Measurements from ENCODE around the gene ANXA6. TPM values are rescaled to one million over a fixed set of nuclear protein-coding genes. Genes with fewer than 3 reads are reported as not detected.

ANXA6 gene
- total and polyA plus RNA-seq, 2 donors (not counting 1 experiment from before 2014, with no cell fraction given): 136 to 300 TPM

GRCh38 chr5:151123897-151124751, 33.5 kb downstream of the ANXA6 start:
- no peaks in the 10 kb centered on the region for H3K27me3 Mint-ChIP-seq
- Histone ChIP-seq H3K27ac (ENCODE audit: low read length in 2 of 2) (peak overlapping the region; percentile 87 to 91), H2AFZ (ENCODE audit: insufficient read depth, low read depth, low read length, poor library complexity, severe bottlenecking) (peak overlapping the region; percentile 13), H3K79me2 (ENCODE audit: control insufficient read depth, insufficient read depth, low read length) (peaks cover 63% of the 10 kb centered on the region), H3K4me3 (ENCODE audit: control extremely low read depth in 1 of 5, extremely low read depth in 1 of 5, insufficient read depth in 1 of 5, low read depth in 2 of 5, low read length in 4 of 5) (peak overlapping the region in 3 of 5 experiments; percentile 5 to 20 (median 12)), H3K4me1 (ENCODE audit: control insufficient read depth in 2 of 2, insufficient read depth in 2 of 2, low read length in 2 of 2) (peaks cover 42 to 64% of the 10 kb centered on the region in 2 donors), H3K9ac (ENCODE audit: low read length) (peak overlapping the region; percentile 8), H3K4me2 (replicated peaks; ENCODE audit: low read depth, low read length, poor library complexity, severe bottlenecking) (peak overlapping the region; percentile 62), H3K27me3 (replicated peaks in 1 of 4; ENCODE audit: control extremely low read depth in 1 of 4, control insufficient read depth in 3 of 4, insufficient read depth in 4 of 4, low read length in 3 of 4) (no peaks in the 10 kb centered on the region), H4K20me1 (ENCODE audit: control insufficient read depth, insufficient read depth, low read length, poor library complexity, severe bottlenecking) (peaks cover 35% of the 10 kb centered on the region), H3K36me3 (replicated peaks in 1 of 2; ENCODE audit: control extremely low read depth in 1 of 2, control insufficient read depth in 1 of 2, extremely low read depth in 1 of 2, insufficient read depth in 2 of 2, low read length in 1 of 2) (peaks cover 24 to 87% of the 10 kb centered on the region in 2 experiments), H3K9me3 (ENCODE audit: control extremely low read depth in 1 of 3, control insufficient read depth in 2 of 3, insufficient read depth in 1 of 3, low read length in 2 of 3) (no peaks in the 10 kb centered on the region)
- peak overlapping the region; percentile 94 for H3K27ac Mint-ChIP-seq
- H3K4me1 Mint-ChIP-seq: peaks cover 66% of the 10 kb centered on the region
- ChIA-PET POLR2A (interaction anchor here (0.5 to 3.2 kb wide), 11 partner anchors 9 to 640 kb away, joined by 3 to 25 read pairs (median 4); partner anchors contain the start of genes ANXA6 and TNIP1), CTCF (interaction anchor here (0.8 to 48.0 kb wide), 11 partner anchors 10 to 194 kb away, joined by 4 to 1701 read pairs (median 9); partner anchors contain the start of genes ANXA6 and GM2A)
- intact Hi-C loops (cut with micrococcal nuclease): loop anchor here (1.0 to 2.0 kb wide), 8 partner anchors 17 to 129 kb away; partner anchors contain the start of genes ANXA6, GM2A and TNIP1
- H3K9me3 Mint-ChIP-seq (ENCODE audit: insufficient read depth): no peaks in the 10 kb centered on the region
- DNase-seq (peak; percentile 95), ATAC-seq (ENCODE audit: low read depth) (peak; percentile 92)
- H3K4me3 Mint-ChIP-seq: peak overlapping the region; percentile 88
- 14% methylated on average over 14 of the region's 17 CpGs for WGBS (ENCODE audit: insufficient coverage)
- TF ChIP-seq CTCF (IDR thresholded peaks at IDR 0.05) (no peak), EZH2 (IDR thresholded peaks at IDR 0.05; ENCODE audit: borderline replicate concordance, insufficient read depth, low read depth, low read length, poor library complexity, severe bottlenecking) (no peak)

Measured in B cell (primary cell).